Suprapubic skin (tissue), 4 donors: ENCODE results near the gene SERINC5. TPM values are rescaled to one million over a fixed set of nuclear protein-coding genes. Genes with fewer than 3 reads are reported as not detected.

ENCODE experiments used
- DNase-seq, 2 donors: peaks; one replicate each; pipeline ENCODE4 v3.0.0-alpha.2; 2019; ENCODE audit warnings: low spot score in 2 of 2
- H3K27ac ChIP-seq: fragments of 200-600 bp; sonication (generic); one replicate; pipeline ENCODE4 v1.5.1; 2019
- H3K27me3 ChIP-seq: fragments of 200-600 bp; sonication (generic); one replicate; pipeline ENCODE4 v1.5.1; 2019
- H3K36me3 ChIP-seq: fragments of 200-600 bp; sonication (generic); one replicate; pipeline ENCODE4 v1.5.1; 2019
- H3K4me1 ChIP-seq: fragments of 200-600 bp; sonication (generic); one replicate; pipeline ENCODE4 v1.5.1; 2019
- H3K4me3 ChIP-seq: fragments of 200-600 bp; sonication (generic); one replicate; pipeline ENCODE4 v1.5.1; 2019; ENCODE audit warnings: mild to moderate bottlenecking
- H3K9me3 ChIP-seq: fragments of 200-600 bp; sonication (generic); one replicate; pipeline ENCODE4 v1.5.1; 2019
- CTCF ChIP-seq, 2 donors: fragments of 200-600 bp in 1 of 2; fragments of 450-650 bp in 1 of 2; sonication (generic) in 1 of 2; IDR thresholded peaks; one replicate each; pipeline ENCODE4 v1.5.1; 2016 to 2019; ENCODE audit warnings: antibody characterized with exemption in 2 of 2, mild to moderate bottlenecking in 1 of 2, moderate library complexity in 1 of 2
- EP300 ChIP-seq: sonication (generic); formaldehyde crosslinking; IDR thresholded peaks from one replicate; pipeline ENCODE4 v1.6.1; 2017; ENCODE audit warnings: antibody characterized with exemption
- POLR2A ChIP-seq, 2 donors: fragments of 450-650 bp; IDR thresholded peaks; one replicate each; pipeline ENCODE4 v1.6.1; 2017; ENCODE audit warnings: antibody characterized with exemption in 2 of 2, mild to moderate bottlenecking in 2 of 2, moderate library complexity in 2 of 2
- POLR2AphosphoS5 ChIP-seq, 3 donors: sonication (generic); formaldehyde crosslinking; IDR thresholded peaks; one replicate each; pipeline ENCODE4 v1.6.1; 2017; ENCODE audit warnings: antibody characterized with exemption in 3 of 3
- WGBS: methylation state at CpG from one replicate; pipeline ENCODE4 v1.1.5; 2018; 5-methylcytosine and 5-hydroxymethylcytosine counted together
- total RNA-seq, 4 donors: library from RNA; depleted of rRNA; stranded (reverse); fragments of >200 nt; gene quantifications; one replicate each; pipeline ENCODE4 v1.1.0, GENCODE V29; 2016

SERINC5 gene
- total RNA-seq, 4 donors from 2014 or later: 53.8 to 68.8 (median 62.5) TPM

- no peak overlapping the region for H3K27ac ChIP-seq
- peaks cover 10% of the 10 kb centered on the region for H3K4me1 ChIP-seq
- DNase-seq: no peak
- no peaks in the 10 kb centered on the region for H3K27me3 ChIP-seq
- H3K36me3 ChIP-seq: no peaks in the 10 kb centered on the region
- no peak for TF ChIP-seq CTCF (IDR thresholded peaks at IDR 0.05)
- no peak for TF ChIP-seq EP300
- TF ChIP-seq POLR2A (IDR thresholded peaks at IDR 0.05): no peak
- no peak for TF ChIP-seq POLR2AphosphoS5 (IDR thresholded peaks at IDR 0.05)
- WGBS: 87% methylated on average over 5 of the region's 5 CpGs
- H3K9me3 ChIP-seq: no peaks in the 10 kb centered on the region
- H3K4me3 ChIP-seq: no peak overlapping the region
Observed at GRCh38 chr5:80129146-80129545, 126.7 kb downstream of the SERINC5 start.

GRCh38 chr5:80128141-80128540, 127.7 kb downstream of the SERINC5 start:
- Histone ChIP-seq H3K4me3 (no peak overlapping the region), H3K27ac (no peak overlapping the region), H3K36me3 (no peaks in the 10 kb centered on the region), H3K27me3 (no peaks in the 10 kb centered on the region), H3K4me1 (peaks cover 10% of the 10 kb centered on the region), H3K9me3 (no peaks in the 10 kb centered on the region)
- DNase-seq: no peak
- 58% methylated on average over 2 of the region's 2 CpGs for WGBS
- TF ChIP-seq CTCF (IDR thresholded peaks at IDR 0.05) (no peak), POLR2A (IDR thresholded peaks at IDR 0.05) (no peak), EP300 (no peak), POLR2AphosphoS5 (IDR thresholded peaks at IDR 0.05) (no peak)

- no peak overlapping the region for H3K27ac ChIP-seq
- H3K4me1 ChIP-seq: peaks cover 10% of the 10 kb centered on the region
- no peak for DNase-seq
- no peak overlapping the region for H3K4me3 ChIP-seq
- no peaks in the 10 kb centered on the region for H3K36me3 ChIP-seq
- H3K27me3 ChIP-seq: no peaks in the 10 kb centered on the region
- no peaks in the 10 kb centered on the region for H3K9me3 ChIP-seq
- TF ChIP-seq POLR2A (IDR thresholded peaks at IDR 0.05) (no peak), EP300 (no peak), POLR2AphosphoS5 (IDR thresholded peaks at IDR 0.05) (no peak), CTCF (IDR thresholded peaks at IDR 0.05) (no peak)
- WGBS: 85% methylated on average over 4 of the region's 4 CpGs
Observed at GRCh38 chr5:80127116-80127552, 128.7 kb downstream of the SERINC5 start.

- no peaks in the 10 kb centered on the region for H3K27me3 ChIP-seq
- no peak overlapping the region for H3K27ac ChIP-seq
- peaks cover 10% of the 10 kb centered on the region for H3K4me1 ChIP-seq
- 65% methylated on average over 4 of the region's 4 CpGs for WGBS
- TF ChIP-seq POLR2A (IDR thresholded peaks at IDR 0.05): no peak
- no peaks in the 10 kb centered on the region for H3K36me3 ChIP-seq
- no peak for DNase-seq
- no peaks in the 10 kb centered on the region for H3K9me3 ChIP-seq
- H3K4me3 ChIP-seq: no peak overlapping the region
Observed at GRCh38 chr5:80125962-80126480, 129.8 kb downstream of the SERINC5 start.

- TF ChIP-seq POLR2A (IDR thresholded peaks at IDR 0.05) (no peak), CTCF (IDR thresholded peaks at IDR 0.05) (no peak), EP300 (no peak), POLR2AphosphoS5 (IDR thresholded peaks at IDR 0.05) (no peak)
- no peak overlapping the region for H3K4me3 ChIP-seq
- no peaks in the 10 kb centered on the region for H3K36me3 ChIP-seq
- no peak for DNase-seq
- H3K9me3 ChIP-seq: no peaks in the 10 kb centered on the region
- 75% methylated on average over 11 of the region's 11 CpGs for WGBS
- no peak overlapping the region for H3K27ac ChIP-seq
- H3K4me1 ChIP-seq: peaks cover 10% of the 10 kb centered on the region
- no peaks in the 10 kb centered on the region for H3K27me3 ChIP-seq
Observed at GRCh38 chr5:80125022-80125961, 130.6 kb downstream of the SERINC5 start.
